ENCODE data around the gene CCN2. TPM values are rescaled to one million over a fixed set of nuclear protein-coding genes. Genes with fewer than 3 reads are reported as not detected.
A peak's percentile ranks its signal among the peaks of the same experiment; 100 is the strongest.

CCN2 gene
- total RNA-seq, 4 donors from 2014 or later, result 5.1 to 33.6 (median 17.6) TPM

DNA sequence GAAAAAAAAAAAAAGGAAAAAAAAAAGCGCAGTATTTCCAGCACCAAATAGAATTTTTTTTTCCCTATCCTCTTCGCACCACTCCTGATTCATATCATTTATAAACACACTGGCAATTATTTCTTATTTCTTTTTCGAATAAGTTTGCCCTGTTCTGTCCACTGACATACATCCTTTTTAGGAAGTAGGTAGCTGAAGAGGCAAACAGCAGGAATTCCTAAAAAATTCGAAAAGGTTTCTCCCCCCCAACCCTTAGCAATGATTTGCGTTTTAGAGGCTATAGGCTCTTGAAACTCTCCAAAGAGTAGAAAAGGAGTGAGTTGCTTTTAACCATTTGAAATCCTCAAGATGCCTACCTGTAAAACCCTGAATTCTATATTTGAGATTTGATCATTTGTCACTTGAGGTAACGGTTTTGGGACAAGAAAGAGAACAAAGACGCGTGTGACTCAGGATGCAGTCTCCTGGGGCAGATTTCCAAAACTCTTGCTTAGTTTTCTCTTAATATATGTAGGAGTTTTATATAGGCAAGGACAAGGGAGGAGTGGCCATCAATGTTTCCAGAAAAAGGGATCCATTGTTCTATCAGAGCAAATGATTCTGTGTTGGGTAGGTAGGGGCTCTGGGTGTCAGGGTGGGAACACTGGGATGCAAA lies 531 bp upstream of the CCN2 start:
- H3K27me3 ChIP-seq, result peaks cover 9 to 29% (median 9%) of the 10 kb centered on the region in 3 donors
- TF ChIP-seq, protein P1, sequence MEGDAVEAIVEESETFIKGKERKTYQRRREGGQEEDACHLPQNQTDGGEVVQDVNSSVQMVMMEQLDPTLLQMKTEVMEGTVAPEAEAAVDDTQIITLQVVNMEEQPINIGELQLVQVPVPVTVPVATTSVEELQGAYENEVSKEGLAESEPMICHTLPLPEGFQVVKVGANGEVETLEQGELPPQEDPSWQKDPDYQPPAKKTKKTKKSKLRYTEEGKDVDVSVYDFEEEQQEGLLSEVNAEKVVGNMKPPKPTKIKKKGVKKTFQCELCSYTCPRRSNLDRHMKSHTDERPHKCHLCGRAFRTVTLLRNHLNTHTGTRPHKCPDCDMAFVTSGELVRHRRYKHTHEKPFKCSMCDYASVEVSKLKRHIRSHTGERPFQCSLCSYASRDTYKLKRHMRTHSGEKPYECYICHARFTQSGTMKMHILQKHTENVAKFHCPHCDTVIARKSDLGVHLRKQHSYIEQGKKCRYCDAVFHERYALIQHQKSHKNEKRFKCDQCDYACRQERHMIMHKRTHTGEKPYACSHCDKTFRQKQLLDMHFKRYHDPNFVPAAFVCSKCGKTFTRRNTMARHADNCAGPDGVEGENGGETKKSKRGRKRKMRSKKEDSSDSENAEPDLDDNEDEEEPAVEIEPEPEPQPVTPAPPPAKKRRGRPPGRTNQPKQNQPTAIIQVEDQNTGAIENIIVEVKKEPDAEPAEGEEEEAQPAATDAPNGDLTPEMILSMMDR (IDR thresholded peaks at IDR 0.05 in 4 of 5, conservative IDR thresholded peaks at IDR 0.05 in 1 of 5), result no peak
- TF ChIP-seq POLR2A (IDR thresholded peaks at IDR 0.05), result no peak
- in situ Hi-C loops (cut with MboI; ENCODE audit: low sequenced_read_pairs in 4 of 4) (no loop called here), intact Hi-C loops (cut with DNase I; ENCODE audit: low total_unique reads) (loop anchor here (5.0 to 10.0 kb wide), 2 partner anchors 183 to 256 kb away; no protein-coding TSS in a partner anchor)
- H3K4me1 ChIP-seq, result peaks cover 5 to 6% of the 10 kb centered on the region in 2 donors
- DNase-seq (no peak), ATAC-seq (no peak)
- no peaks in the 10 kb centered on the region for H3K36me3 ChIP-seq
- H3K9me3 ChIP-seq, result no peaks in the 10 kb centered on the region
- peak overlapping the region; percentile 61 to 82 (median 75) for H3K27ac ChIP-seq
- H3K4me3 ChIP-seq, result peak overlapping the region; percentile 58 to 64 (median 61)

DNA sequence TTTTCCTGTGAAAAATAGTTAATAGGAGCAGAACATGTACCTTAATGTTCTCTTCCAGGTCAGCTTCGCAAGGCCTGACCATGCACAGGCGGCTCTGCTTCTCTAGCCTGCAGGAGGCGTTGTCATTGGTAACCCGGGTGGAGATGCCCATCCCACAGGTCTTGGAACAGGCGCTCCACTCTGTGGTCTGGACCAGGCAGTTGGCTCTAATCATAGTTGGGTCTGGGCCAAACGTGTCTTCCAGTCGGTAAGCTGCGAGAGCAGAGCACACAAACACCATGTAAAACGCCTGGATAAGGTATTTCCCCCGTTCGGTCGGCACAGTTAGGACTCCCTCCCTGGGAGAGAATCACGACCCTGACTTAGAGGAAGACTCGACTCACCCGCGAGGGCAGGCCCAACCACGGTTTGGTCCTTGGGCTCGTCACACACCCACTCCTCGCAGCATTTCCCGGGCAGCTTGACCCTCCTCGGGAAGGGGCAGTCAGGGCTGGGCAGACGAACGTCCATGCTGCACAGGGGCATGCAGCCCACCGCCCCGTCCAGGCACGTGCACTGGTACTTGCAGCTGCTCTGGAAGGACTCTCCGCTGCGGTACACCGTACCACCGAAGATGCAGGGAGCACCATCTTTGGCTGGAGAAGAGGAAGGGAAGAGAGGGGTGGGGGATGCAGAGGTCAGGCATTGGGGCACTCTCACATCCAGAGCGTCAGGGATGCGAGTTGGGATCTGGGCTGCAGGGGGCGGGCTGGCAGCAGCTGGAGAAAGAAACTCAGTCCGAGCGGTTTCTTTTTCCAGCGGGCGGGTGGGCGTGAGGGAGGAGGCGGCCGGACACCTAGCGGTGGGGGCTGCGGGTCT lies 1.0 kb downstream of the CCN2 start:
- Histone ChIP-seq H3K36me3 (no peaks in the 10 kb centered on the region), H3K4me3 (peak overlapping the region; percentile 58 to 64 (median 61)), H3K27ac (peak overlapping the region; percentile 61 to 82 (median 75)), H3K9me3 (no peaks in the 10 kb centered on the region), H3K4me1 (peaks cover 5 to 6% of the 10 kb centered on the region in 2 donors), H3K27me3 (peaks cover 9 to 29% (median 9%) of the 10 kb centered on the region in 3 donors)
- in situ Hi-C loops (cut with MboI; ENCODE audit: low sequenced_read_pairs in 4 of 4), result no loop called here
- DNase-seq (peak; percentile 18 to 46), ATAC-seq (peak; percentile 27 to 48)
- intact Hi-C loops (cut with DNase I; ENCODE audit: low total_unique reads), result loop anchor here (5.0 to 10.0 kb wide), 2 partner anchors 185 to 257 kb away; no protein-coding TSS in a partner anchor
- TF ChIP-seq POLR2A (IDR thresholded peaks at IDR 0.05), result no peak
- TF ChIP-seq, protein P1 (IDR thresholded peaks at IDR 0.05 in 4 of 5, conservative IDR thresholded peaks at IDR 0.05 in 1 of 5), result peak in 3 of 5 experiments; percentile 26 to 49 (median 43)

DNA sequence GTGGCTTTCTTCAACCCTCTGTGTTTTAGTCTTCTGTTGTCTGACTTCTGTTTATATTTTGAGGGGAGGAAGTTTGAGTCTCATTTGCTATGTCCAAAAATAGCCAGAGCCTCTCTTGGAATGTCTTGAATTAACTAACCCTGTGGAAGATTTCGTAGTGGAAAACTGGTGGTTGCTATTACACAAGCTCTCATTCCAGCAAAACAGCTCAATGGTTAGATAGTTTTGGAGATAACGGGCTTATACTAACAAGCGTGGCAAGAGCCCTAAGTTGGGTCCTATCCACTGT lies 1.6 kb downstream of the CCN2 start:
- Histone ChIP-seq H3K27ac (peak overlapping the region; percentile 61 to 82 (median 75)), H3K4me3 (peak overlapping the region; percentile 58 to 64 (median 61)), H3K27me3 (peaks cover 9 to 29% (median 9%) of the 10 kb centered on the region in 3 donors), H3K9me3 (no peaks in the 10 kb centered on the region), H3K4me1 (peaks cover 5 to 6% of the 10 kb centered on the region in 2 donors), H3K36me3 (no peaks in the 10 kb centered on the region)
- no peak for DNase-seq
- ATAC-seq, result peak; percentile 40 to 57
- in situ Hi-C loops (cut with MboI; ENCODE audit: low sequenced_read_pairs in 4 of 4), result no loop called here
- intact Hi-C loops (cut with DNase I; ENCODE audit: low total_unique reads), result no loop called here
- no peak for TF ChIP-seq POLR2A (IDR thresholded peaks at IDR 0.05)
- TF ChIP-seq, protein P1 (IDR thresholded peaks at IDR 0.05 in 4 of 5, conservative IDR thresholded peaks at IDR 0.05 in 1 of 5), result no peak

DNA sequence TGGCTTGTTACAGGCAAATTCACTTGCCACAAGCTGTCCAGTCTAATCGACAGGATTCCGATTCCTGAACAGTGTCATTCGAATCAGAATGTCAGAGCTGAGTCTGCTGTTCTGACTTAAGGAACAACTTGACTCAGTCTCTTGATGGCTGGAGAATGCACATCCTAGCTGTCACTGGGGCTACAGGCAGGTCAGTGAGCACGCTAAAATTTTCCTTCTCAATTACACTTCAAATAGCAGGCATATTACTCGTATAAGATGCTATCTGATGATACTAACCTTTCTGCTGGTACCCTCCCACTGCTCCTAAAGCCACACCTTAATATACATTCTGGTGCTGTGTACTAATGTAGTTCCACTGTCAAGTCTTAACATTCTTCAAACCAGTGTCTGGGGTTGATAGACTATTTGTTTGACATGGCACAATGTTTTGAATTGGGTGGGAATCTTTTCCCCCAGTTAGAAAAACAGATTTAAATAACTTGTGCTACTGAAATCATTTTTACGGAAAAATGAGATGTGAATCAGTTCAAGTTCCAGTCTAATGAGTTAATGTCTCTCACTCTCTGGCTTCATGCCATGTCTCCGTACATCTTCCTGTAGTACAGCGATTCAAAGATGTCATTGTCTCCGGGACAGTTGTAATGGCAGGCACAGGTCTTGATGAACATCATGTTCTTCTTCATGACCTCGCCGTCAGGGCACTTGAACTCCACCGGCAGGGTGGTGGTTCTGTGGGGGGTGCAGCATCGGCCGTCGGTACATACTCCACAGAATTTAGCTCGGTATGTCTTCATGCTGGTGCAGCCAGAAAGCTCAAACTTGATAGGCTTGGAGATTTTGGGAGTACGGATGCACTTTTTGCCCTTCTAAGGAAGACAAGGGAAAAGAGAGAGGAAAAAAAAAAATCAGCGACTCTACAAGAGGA lies 2.2 kb downstream of the CCN2 start:
- Histone ChIP-seq H3K4me1 (peaks cover 5 to 6% of the 10 kb centered on the region in 2 donors), H3K9me3 (no peaks in the 10 kb centered on the region), H3K36me3 (no peaks in the 10 kb centered on the region), H3K27ac (peak overlapping the region; percentile 61 to 82 (median 75)), H3K4me3 (peak overlapping the region; percentile 58 to 64 (median 61)), H3K27me3 (peaks cover 9 to 29% (median 9%) of the 10 kb centered on the region in 3 donors)
- in situ Hi-C loops (cut with MboI; ENCODE audit: low sequenced_read_pairs in 4 of 4) (no loop called here), intact Hi-C loops (cut with DNase I; ENCODE audit: low total_unique reads) (no loop called here)
- TF ChIP-seq POLR2A (IDR thresholded peaks at IDR 0.05), result no peak
- TF ChIP-seq, protein P1 (IDR thresholded peaks at IDR 0.05 in 4 of 5, conservative IDR thresholded peaks at IDR 0.05 in 1 of 5), result no peak
- ATAC-seq (no peak), DNase-seq (peak in 1 of 2 donors; percentile 16)
